HepG2 (cell line): Measurements from ENCODE around the gene HDDC3. TPM values are rescaled to one million over a fixed set of nuclear protein-coding genes. Genes with fewer than 3 reads are reported as not detected.

ENCODE experiments used
- ATF4 ChIP-seq, 2 experiments: fragments of 450-650 bp in 1 of 2; sonication (generic) in 1 of 2; formaldehyde crosslinking; IDR thresholded peaks; 2 replicates each; pipeline versions ENCODE4 v1.5.0 to v1.8.0; 2020 to 2022; ENCODE audit warnings: mild to moderate bottlenecking in 1 of 2, missing genetic modification reagents in 1 of 2
- CAMTA2 ChIP-seq: sonication (generic); formaldehyde crosslinking; IDR thresholded peaks from 2 replicates; pipeline ENCODE4 v1.4.0; 2020; ENCODE audit warnings: mild to moderate bottlenecking, missing genetic modification reagents, borderline replicate concordance
- CC2D1A ChIP-seq: sonication (generic); formaldehyde crosslinking; IDR thresholded peaks from 2 replicates; pipeline ENCODE4 v1.8.1; 2023; ENCODE audit warnings: mild to moderate bottlenecking, missing genetic modification reagents
- FOXM1 ChIP-seq: sonication (generic); formaldehyde crosslinking; IDR thresholded peaks from 2 replicates; pipeline ENCODE4 v1.5.0; 2020; ENCODE audit warnings: missing genetic modification reagents
- GTF3A ChIP-seq: sonication (generic); formaldehyde crosslinking; conservative IDR thresholded peaks from 2 replicates; pipeline ENCODE4 v1.4.0; 2020; ENCODE audit warnings: mild to moderate bottlenecking, missing genetic modification reagents
- HES4 ChIP-seq: sonication (generic); formaldehyde crosslinking; IDR thresholded peaks from 2 replicates; pipeline ENCODE4 v1.9.0; 2021; ENCODE audit warnings: mild to moderate bottlenecking, missing genetic modification reagents, borderline replicate concordance
- KDM3A ChIP-seq: IDR thresholded peaks from 2 replicates; pipeline ENCODE4 v1.6.1; 2018; ENCODE audit warnings: low read depth, missing compliant biosample characterization
- KIAA2018 ChIP-seq: sonication (generic); formaldehyde crosslinking; IDR thresholded peaks from 2 replicates; pipeline ENCODE4 v1.5.0; 2020; ENCODE audit warnings: mild to moderate bottlenecking, missing genetic modification reagents, borderline replicate concordance
- NFE2 ChIP-seq: sonication (generic); formaldehyde crosslinking; IDR thresholded peaks from 2 replicates; pipeline ENCODE4 v1.4.0; 2020; ENCODE audit warnings: missing genetic modification reagents
- RBAK ChIP-seq: sonication (generic); formaldehyde crosslinking; IDR thresholded peaks from 2 replicates; pipeline ENCODE4 v1.5.1; 2020; ENCODE audit warnings: mild to moderate bottlenecking, missing genetic modification reagents
- SMAD1 ChIP-seq: sonication (generic); formaldehyde crosslinking; IDR thresholded peaks from 2 replicates; pipeline ENCODE4 v1.4.0; 2020; ENCODE audit warnings: missing genetic modification reagents, low read depth, mild to moderate bottlenecking, borderline replicate concordance
- ZFYVE20 ChIP-seq: sonication (generic); formaldehyde crosslinking; IDR thresholded peaks from 2 replicates; pipeline ENCODE4 v1.8.0; 2023; ENCODE audit warnings: low read depth, mild to moderate bottlenecking, moderate library complexity, missing genetic modification reagents, borderline replicate concordance
- ZKSCAN1 ChIP-seq: fragments of 150-350 bp; IDR thresholded peaks from 2 replicates; pipeline ENCODE4 v1.6.1; 2014; ENCODE audit warnings: low read length
- ZNF24 ChIP-seq: fragments of 450-650 bp; IDR thresholded peaks from 2 replicates; pipeline ENCODE4 v1.6.1; 2017; ENCODE audit warnings: antibody characterized with exemption, mild to moderate bottlenecking
- ZNF33A ChIP-seq: sonication (generic); formaldehyde crosslinking; IDR thresholded peaks from 2 replicates; pipeline ENCODE4 v1.5.1; 2020; ENCODE audit warnings: missing genetic modification reagents, mild to moderate bottlenecking, moderate library complexity, borderline replicate concordance
- ZNF33B ChIP-seq: sonication (generic); formaldehyde crosslinking; IDR thresholded peaks from 2 replicates; pipeline ENCODE4 v1.5.1; 2020; ENCODE audit warnings: mild to moderate bottlenecking, missing genetic modification reagents
- polyA plus RNA-seq, 8 experiments: library from polyadenylated mRNA; depleted of rRNA in 3 of 8; stranded (reverse) in 7 of 8; unstranded in 1 of 8; fragments of >200 nt; fragmentation: Illumina TruSeq in 4 of 8; extraction: Trizol in 4 of 8; gene quantifications; 2 replicates each; pipeline versions ENCODE4 v1.2.1 to v1.2.3, GENCODE V29; 2011 to 2016; ENCODE audit warnings: low read depth in 4 of 8, missing spikeins in 1 of 8, mixed read lengths in 1 of 8; ENCODE audit not compliant: insufficient read depth in 1 of 8
- total RNA-seq, 5 experiments: library from RNA; depleted of rRNA; stranded (reverse); fragments of >200 nt; fragmentation: Illumina TruSeq; extraction: Trizol; gene quantifications; 2 replicates each; pipeline ENCODE4 v1.2.3, GENCODE V29; 2016; ENCODE audit warnings: low read depth in 1 of 5
- TF ChIP-seq, protein P1 (sequence below): IDR thresholded peaks from 2 replicates; pipeline ENCODE4 v1.6.1; 2012; ENCODE audit warnings: low read depth, low read length, improper control_type of control experiment
- TF ChIP-seq, protein P2 (sequence below): fragments of 450-650 bp; IDR thresholded peaks from 2 replicates; pipeline ENCODE4 v1.6.1; 2017

The HDDC3 gene
- total and polyA plus RNA-seq, 2 of the 13 experiments (the other 11 are each of a cell fraction or from before 2014, with no cell fraction given) = 18.7 to 28.3 TPM

- TF ChIP-seq RBAK (CRISPR knock-in tag) = no peak
- TF ChIP-seq, protein P1, sequence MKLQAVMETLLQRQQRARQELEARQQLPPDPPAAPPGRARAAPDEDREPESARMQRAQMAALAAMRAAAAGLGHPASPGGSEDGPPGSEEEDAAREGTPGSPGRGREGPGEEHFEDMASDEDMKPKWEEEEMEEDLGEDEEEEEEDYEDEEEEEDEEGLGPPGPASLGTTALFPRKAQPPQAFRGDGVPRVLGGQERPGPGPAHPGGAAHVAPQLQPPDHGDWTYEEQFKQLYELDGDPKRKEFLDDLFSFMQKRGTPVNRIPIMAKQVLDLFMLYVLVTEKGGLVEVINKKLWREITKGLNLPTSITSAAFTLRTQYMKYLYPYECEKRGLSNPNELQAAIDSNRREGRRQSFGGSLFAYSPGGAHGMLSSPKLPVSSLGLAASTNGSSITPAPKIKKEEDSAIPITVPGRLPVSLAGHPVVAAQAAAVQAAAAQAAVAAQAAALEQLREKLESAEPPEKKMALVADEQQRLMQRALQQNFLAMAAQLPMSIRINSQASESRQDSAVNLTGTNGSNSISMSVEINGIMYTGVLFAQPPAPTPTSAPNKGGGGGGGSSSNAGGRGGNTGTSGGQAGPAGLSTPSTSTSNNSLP = no peak
- no peak for TF ChIP-seq ZFYVE20 (CRISPR knock-in tag)
- no peak for TF ChIP-seq FOXM1
- no peak for TF ChIP-seq NFE2
- no peak for TF ChIP-seq CC2D1A (CRISPR knock-in tag)
- no peak for TF ChIP-seq HES4 (CRISPR knock-in tag)
- TF ChIP-seq ZKSCAN1 = no peak
- no peak for TF ChIP-seq ATF4 (CRISPR knock-in tag; IDR thresholded peaks at IDR 0.05)
- no peak for TF ChIP-seq KIAA2018 (CRISPR knock-in tag)
- TF ChIP-seq GTF3A (CRISPR knock-in tag) = no peak
- no peak for TF ChIP-seq ZNF33B
- TF ChIP-seq CAMTA2 (CRISPR knock-in tag) = no peak
- TF ChIP-seq ZNF33A = no peak
- no peak for TF ChIP-seq ZNF24
- no peak for TF ChIP-seq KDM3A (CRISPR knock-in tag)
- TF ChIP-seq, protein P2, sequence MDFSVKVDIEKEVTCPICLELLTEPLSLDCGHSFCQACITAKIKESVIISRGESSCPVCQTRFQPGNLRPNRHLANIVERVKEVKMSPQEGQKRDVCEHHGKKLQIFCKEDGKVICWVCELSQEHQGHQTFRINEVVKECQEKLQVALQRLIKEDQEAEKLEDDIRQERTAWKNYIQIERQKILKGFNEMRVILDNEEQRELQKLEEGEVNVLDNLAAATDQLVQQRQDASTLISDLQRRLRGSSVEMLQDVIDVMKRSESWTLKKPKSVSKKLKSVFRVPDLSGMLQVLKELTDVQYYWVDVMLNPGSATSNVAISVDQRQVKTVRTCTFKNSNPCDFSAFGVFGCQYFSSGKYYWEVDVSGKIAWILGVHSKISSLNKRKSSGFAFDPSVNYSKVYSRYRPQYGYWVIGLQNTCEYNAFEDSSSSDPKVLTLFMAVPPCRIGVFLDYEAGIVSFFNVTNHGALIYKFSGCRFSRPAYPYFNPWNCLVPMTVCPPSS = no peak
- TF ChIP-seq SMAD1 = no peak
These were observed 2.8 kb upstream of the HDDC3 start, which contains the start of gene UNC45A (continued) for GRCh38 chr15:90934949-90935751.
